HG02973 (cell line): ENCODE measurements around the gene TMEM50A.
"Not testable (repeated sequence)": the region's sequence is repeated elsewhere in the genome, so short reads cannot be mapped to it uniquely, and the experiment has no call there.

Experiments
- ATAC-seq: cut with Tn5 transposase; IDR thresholded peaks from one replicate; pipeline ENCODE4 v1.9.1; 2021; ENCODE audit warnings: moderate library complexity; ENCODE audit not compliant: unreplicated experiment

The TMEM50A gene

GRCh38 chr1:25329950-25330349 is 8.2 kb upstream of the TMEM50A start:
- ATAC-seq: not testable (repeated sequence)

- peak; percentile 17 for ATAC-seq
These were observed 1.2 kb upstream of the TMEM50A start for GRCh38 chr1:25336922-25337354.

- ATAC-seq: peak; percentile 32
These were observed 499 bp upstream of the TMEM50A start for GRCh38 chr1:25337483-25338187.

- no peak for ATAC-seq
These were observed 852 bp downstream of the TMEM50A start for GRCh38 chr1:25338986-25339385.

GRCh38 chr1:25341746-25342145 is 3.6 kb downstream of the TMEM50A start:
- ATAC-seq: no peak

- ATAC-seq: no peak
These were observed 4.7 kb downstream of the TMEM50A start for GRCh38 chr1:25342846-25343245.

- no peak for ATAC-seq
These were observed 5.7 kb downstream of the TMEM50A start for GRCh38 chr1:25343872-25344271.

- ATAC-seq: no peak
These were observed 9.4 kb downstream of the TMEM50A start for GRCh38 chr1:25347556-25347955.

GRCh38 chr1:25349606-25350005 is 11.5 kb downstream of the TMEM50A start:
- ATAC-seq: no peak

GRCh38 chr1:25355841-25356395 is 17.8 kb downstream of the TMEM50A start:
- ATAC-seq: no peak

- no peak for ATAC-seq
These were observed 18.3 kb downstream of the TMEM50A start for GRCh38 chr1:25356441-25356840.

- no peak for ATAC-seq
These were observed 18.7 kb downstream of the TMEM50A start for GRCh38 chr1:25356848-25357247.

- no peak for ATAC-seq
These were observed 22.8 kb downstream of the TMEM50A start for GRCh38 chr1:25360596-25361581.

GRCh38 chr1:25361901-25362300 is 23.8 kb downstream of the TMEM50A start:
- ATAC-seq: no peak

GRCh38 chr1:25362634-25363559 is 24.8 kb downstream of the TMEM50A start:
- not testable (repeated sequence) for ATAC-seq

- ATAC-seq: no peak
These were observed 31.1 kb downstream of the TMEM50A start for GRCh38 chr1:25369241-25369640.

GRCh38 chr1:25369691-25370271 is 31.6 kb downstream of the TMEM50A start:
- not testable (repeated sequence) for ATAC-seq

- not testable (repeated sequence) for ATAC-seq
These were observed 33.6 kb downstream of the TMEM50A start for GRCh38 chr1:25371757-25372156.

GRCh38 chr1:25378367-25378766 is 40.2 kb downstream of the TMEM50A start:
- ATAC-seq: not testable (repeated sequence)

GRCh38 chr1:25382543-25382942 is 44.4 kb downstream of the TMEM50A start:
- not testable (repeated sequence) for ATAC-seq
